Measurements from ENCODE around the gene GET4.

DNA sequence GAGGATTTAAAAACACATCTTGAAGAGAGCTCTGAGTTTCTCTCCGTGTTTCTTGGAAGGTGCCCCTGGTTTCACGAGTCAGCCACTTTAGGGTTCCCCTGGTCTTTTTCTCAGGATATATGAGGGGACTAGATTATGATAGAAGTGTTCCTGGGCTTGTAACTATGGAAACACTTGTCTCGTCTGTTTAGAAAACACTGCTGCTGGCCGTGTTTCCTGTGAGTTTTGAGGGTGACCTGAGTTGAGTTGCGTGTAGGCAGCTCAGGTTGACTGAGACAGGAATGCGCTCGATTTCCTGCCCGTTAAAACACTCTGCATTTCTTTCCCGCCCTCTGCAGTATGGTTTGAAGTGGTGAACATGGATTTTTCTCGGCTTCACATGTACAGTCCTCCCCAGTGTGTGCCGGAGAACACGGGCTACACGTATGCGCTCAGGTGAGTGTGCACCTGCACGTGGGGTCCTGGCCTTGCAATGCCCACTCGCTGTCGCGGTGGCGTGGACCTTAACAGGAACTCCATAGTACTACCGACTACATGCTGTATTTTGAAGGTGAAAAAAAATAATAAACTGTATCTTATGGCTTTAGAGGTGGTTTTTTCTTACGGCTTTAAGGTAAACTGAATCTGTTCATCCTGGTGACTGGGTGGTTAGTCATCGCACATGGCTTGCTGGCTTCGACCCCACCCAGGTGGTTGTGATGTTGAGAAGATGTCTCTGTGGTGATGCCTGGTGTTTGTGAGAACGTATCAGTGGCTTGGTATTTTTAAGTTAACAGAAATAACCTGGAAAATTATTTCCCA is 44.0 kb upstream of the GET4 start, which contains the start of gene SUN1:
- TF ChIP-seq, protein P1, sequence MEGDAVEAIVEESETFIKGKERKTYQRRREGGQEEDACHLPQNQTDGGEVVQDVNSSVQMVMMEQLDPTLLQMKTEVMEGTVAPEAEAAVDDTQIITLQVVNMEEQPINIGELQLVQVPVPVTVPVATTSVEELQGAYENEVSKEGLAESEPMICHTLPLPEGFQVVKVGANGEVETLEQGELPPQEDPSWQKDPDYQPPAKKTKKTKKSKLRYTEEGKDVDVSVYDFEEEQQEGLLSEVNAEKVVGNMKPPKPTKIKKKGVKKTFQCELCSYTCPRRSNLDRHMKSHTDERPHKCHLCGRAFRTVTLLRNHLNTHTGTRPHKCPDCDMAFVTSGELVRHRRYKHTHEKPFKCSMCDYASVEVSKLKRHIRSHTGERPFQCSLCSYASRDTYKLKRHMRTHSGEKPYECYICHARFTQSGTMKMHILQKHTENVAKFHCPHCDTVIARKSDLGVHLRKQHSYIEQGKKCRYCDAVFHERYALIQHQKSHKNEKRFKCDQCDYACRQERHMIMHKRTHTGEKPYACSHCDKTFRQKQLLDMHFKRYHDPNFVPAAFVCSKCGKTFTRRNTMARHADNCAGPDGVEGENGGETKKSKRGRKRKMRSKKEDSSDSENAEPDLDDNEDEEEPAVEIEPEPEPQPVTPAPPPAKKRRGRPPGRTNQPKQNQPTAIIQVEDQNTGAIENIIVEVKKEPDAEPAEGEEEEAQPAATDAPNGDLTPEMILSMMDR (IDR thresholded peaks at IDR 0.05): no peak
- TF ChIP-seq POLR2AphosphoS5 (IDR thresholded peaks at IDR 0.05; ENCODE audit: insufficient read depth in 1 of 2, low read depth in 1 of 2): peak in 1 of 2 donors; percentile 55
